ENCODE results near the gene PNMA6A. TPM values are rescaled to one million over a fixed set of nuclear protein-coding genes. Genes with fewer than 3 reads are reported as not detected.

Gene PNMA6A
- total and polyA plus RNA-seq, 2 donors (not counting 3 experiments of a cell fraction or from before 2014, with no cell fraction given), result 1.2 to 1.3 TPM

DNA sequence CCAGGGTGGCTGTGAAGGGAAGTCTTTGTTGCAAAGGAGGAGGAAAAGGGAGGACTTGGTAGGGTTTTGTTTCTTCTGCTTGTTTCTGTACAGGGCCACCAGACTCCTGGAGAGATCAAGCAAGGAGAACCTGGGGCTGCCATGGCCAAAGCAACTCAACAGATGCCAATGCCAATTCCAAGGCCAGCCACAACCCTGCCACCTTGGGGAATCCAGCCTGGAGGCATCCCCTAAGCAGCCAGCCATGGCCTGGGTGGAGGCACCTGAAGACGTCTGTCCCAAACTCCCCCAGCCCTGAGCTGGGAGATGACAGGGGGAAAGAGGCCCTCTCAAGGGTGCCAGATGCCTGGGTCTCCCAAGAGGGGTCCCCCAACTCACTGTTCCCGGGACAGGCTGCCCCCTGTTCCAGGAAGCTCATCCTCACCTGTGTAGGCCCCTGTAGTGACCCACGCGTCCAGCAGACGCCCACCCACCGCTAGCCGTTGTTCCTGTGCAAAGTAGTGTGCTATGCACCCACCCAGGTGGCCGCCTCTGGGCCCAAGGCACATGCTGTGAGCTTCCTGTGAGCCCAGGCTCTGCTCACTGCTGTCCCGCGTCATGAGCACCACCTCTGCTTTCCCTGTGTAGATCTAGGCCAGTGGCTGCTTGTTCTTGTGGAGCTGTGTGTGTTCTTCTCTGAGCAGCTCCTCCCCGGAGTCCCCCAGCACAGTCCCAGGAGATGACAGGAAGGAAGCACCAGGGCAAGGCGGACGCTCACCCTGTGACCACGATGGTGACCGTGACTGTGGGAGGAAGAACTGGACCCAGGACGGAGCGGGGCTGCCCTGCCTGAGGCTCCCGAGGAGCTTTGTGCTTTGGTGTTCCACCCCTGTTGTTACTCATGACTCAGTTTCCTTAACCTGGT is 12.8 kb upstream of the PNMA6A start:
- dilution Hi-C loops (cut with MboI; ENCODE audit: extremely low pct_ligation_motif_present, low sequenced_read_pairs), result no loop called here
- intact Hi-C loops (cut with micrococcal nuclease), result no loop called here
- no peak overlapping the region for H3K4me2 ChIP-seq (ENCODE audit: insufficient read depth, low read length)
- H3K4me1 ChIP-seq (ENCODE audit: control insufficient read depth, extremely low read depth, insufficient read depth, low read length), result no peaks in the 10 kb centered on the region
- H4K20me1 ChIP-seq (replicated peaks; ENCODE audit: control insufficient read depth, extremely low read depth, insufficient read depth, low read length), result no peaks in the 10 kb centered on the region
- H3K36me3 ChIP-seq (ENCODE audit: control insufficient read depth in 2 of 2, extremely low read depth in 1 of 2, insufficient read depth in 2 of 2, low read length in 2 of 2), result no peaks in the 10 kb centered on the region
- H3K27me3 ChIP-seq (ENCODE audit: control insufficient read depth in 2 of 2, insufficient read depth in 2 of 2, low read length in 2 of 2), result peaks cover 3 to 6% of the 10 kb centered on the region in 2 experiments
- DNase-seq (ENCODE audit: low read depth, low spot score) (no peak), FAIRE-seq (no peak)
- ChIA-PET POLR2A (no interaction called here), CTCF (no interaction called here)
- no peak overlapping the region for H3K27ac ChIP-seq (ENCODE audit: insufficient read depth, low read depth, low read length)
- H3K79me2 ChIP-seq (ENCODE audit: control insufficient read depth, insufficient read depth, low read length), result no peaks in the 10 kb centered on the region
- H3K9me1 ChIP-seq (replicated peaks; ENCODE audit: control insufficient read depth, extremely low read depth, insufficient read depth, low read length), result no peaks in the 10 kb centered on the region
- BruUV-seq (replicated peaks), result no TSS peak
- no peak overlapping the region for H3K9ac ChIP-seq (replicated peaks; ENCODE audit: extremely low read depth, insufficient read depth, low read length)
- H3K9me3 ChIP-seq (replicated peaks; ENCODE audit: control insufficient read depth, insufficient read depth, low read length), result no peaks in the 10 kb centered on the region
- no peak for TF ChIP-seq JUN (IDR thresholded peaks at IDR 0.05; ENCODE audit: borderline replicate concordance, insufficient read depth, insufficient read length, low read depth)
- no peak for TF ChIP-seq MYC (IDR thresholded peaks at IDR 0.05; ENCODE audit: low read depth, low read length)
- no peak for TF ChIP-seq POLR2AphosphoS5 (IDR thresholded peaks at IDR 0.05; ENCODE audit: insufficient read depth, low read depth, low read length)
- TF ChIP-seq, protein P1, sequence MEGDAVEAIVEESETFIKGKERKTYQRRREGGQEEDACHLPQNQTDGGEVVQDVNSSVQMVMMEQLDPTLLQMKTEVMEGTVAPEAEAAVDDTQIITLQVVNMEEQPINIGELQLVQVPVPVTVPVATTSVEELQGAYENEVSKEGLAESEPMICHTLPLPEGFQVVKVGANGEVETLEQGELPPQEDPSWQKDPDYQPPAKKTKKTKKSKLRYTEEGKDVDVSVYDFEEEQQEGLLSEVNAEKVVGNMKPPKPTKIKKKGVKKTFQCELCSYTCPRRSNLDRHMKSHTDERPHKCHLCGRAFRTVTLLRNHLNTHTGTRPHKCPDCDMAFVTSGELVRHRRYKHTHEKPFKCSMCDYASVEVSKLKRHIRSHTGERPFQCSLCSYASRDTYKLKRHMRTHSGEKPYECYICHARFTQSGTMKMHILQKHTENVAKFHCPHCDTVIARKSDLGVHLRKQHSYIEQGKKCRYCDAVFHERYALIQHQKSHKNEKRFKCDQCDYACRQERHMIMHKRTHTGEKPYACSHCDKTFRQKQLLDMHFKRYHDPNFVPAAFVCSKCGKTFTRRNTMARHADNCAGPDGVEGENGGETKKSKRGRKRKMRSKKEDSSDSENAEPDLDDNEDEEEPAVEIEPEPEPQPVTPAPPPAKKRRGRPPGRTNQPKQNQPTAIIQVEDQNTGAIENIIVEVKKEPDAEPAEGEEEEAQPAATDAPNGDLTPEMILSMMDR (IDR thresholded peaks at IDR 0.05; ENCODE audit: extremely low read depth in 1 of 2, insufficient read depth in 1 of 2, low read depth in 1 of 2, low read length in 2 of 2), result no peak
- no peak for TF ChIP-seq POLR2A (IDR thresholded peaks at IDR 0.05; ENCODE audit: low read depth, low read length)
- no peak for TF ChIP-seq EZH2 (IDR thresholded peaks at IDR 0.05; ENCODE audit: borderline replicate concordance, low read depth, low read length, severe bottlenecking)
- H2AFZ ChIP-seq (ENCODE audit: low read depth, low read length), result no peak overlapping the region
- no peak overlapping the region for H3K4me3 ChIP-seq (replicated peaks in 1 of 3; ENCODE audit: insufficient read depth in 1 of 3, low read depth in 1 of 3, low read length in 3 of 3)
